Measurements from ENCODE around the gene AGL.

Gene AGL

GRCh38 chr1:99814373-99814900, 35.7 kb upstream of the AGL start:
- no peak for TF ChIP-seq CTCF (IDR thresholded peaks at IDR 0.05; ENCODE audit: low read length, missing control alignments)
- H3K4me3 ChIP-seq (replicated peaks; ENCODE audit: low read depth, low read length): no peak overlapping the region

GRCh38 chr1:99816656-99817055, 33.5 kb upstream of the AGL start:
- no peak for DNase-seq (ENCODE audit: low read depth)
- TF ChIP-seq CTCF (IDR thresholded peaks at IDR 0.05; ENCODE audit: low read length, missing control alignments): no peak
- no peak overlapping the region for H3K4me3 ChIP-seq (replicated peaks; ENCODE audit: low read depth, low read length)

More at GRCh38 chr1:99814373-99814900, 35.7 kb upstream of the AGL start:
- no peak for DNase-seq (ENCODE audit: low read depth)

GRCh38 chr1:99818063-99818699, 32.0 kb upstream of the AGL start:
- peak; percentile 21 for DNase-seq (ENCODE audit: low read depth)
- H3K4me3 ChIP-seq (replicated peaks; ENCODE audit: low read depth, low read length): no peak overlapping the region
- TF ChIP-seq CTCF (IDR thresholded peaks at IDR 0.05; ENCODE audit: low read length, missing control alignments): no peak

GRCh38 chr1:99820546-99820945, 29.6 kb upstream of the AGL start:
- no peak overlapping the region for H3K4me3 ChIP-seq (replicated peaks; ENCODE audit: low read depth, low read length)
- TF ChIP-seq CTCF (IDR thresholded peaks at IDR 0.05; ENCODE audit: low read length, missing control alignments): no peak
- no peak for DNase-seq (ENCODE audit: low read depth)

GRCh38 chr1:99825098-99825497, 25.1 kb upstream of the AGL start:
- no peak for TF ChIP-seq CTCF (IDR thresholded peaks at IDR 0.05; ENCODE audit: low read length, missing control alignments)
- DNase-seq (ENCODE audit: low read depth): no peak
- no peak overlapping the region for H3K4me3 ChIP-seq (replicated peaks; ENCODE audit: low read depth, low read length)

GRCh38 chr1:99825702-99826101, 24.5 kb upstream of the AGL start:
- TF ChIP-seq CTCF (IDR thresholded peaks at IDR 0.05; ENCODE audit: low read length, missing control alignments): no peak

GRCh38 chr1:99827970-99828369, 22.2 kb upstream of the AGL start:
- no peak for TF ChIP-seq CTCF (IDR thresholded peaks at IDR 0.05; ENCODE audit: low read length, missing control alignments)
- no peak overlapping the region for H3K4me3 ChIP-seq (replicated peaks; ENCODE audit: low read depth, low read length)
- no peak for DNase-seq (ENCODE audit: low read depth)

More at GRCh38 chr1:99825702-99826101, 24.5 kb upstream of the AGL start:
- DNase-seq (ENCODE audit: low read depth): no peak
- no peak overlapping the region for H3K4me3 ChIP-seq (replicated peaks; ENCODE audit: low read depth, low read length)

All from fibroblast of pulmonary artery (primary cell).